Common myeloid progenitor, CD34-positive (primary cell): ENCODE measurements around the gene MARF1.
"Not testable (repeated sequence)": the region's sequence is repeated elsewhere in the genome, so short reads cannot be mapped to it uniquely, and the experiment has no call there.

ENCODE experiments used
- CTCF ChIA-PET: fragments of 350-600 bp; sonication (Branson Sonifier 250); formaldehyde crosslinking; loops from one replicate; lab custom pipeline; 2021; ENCODE audit warnings: antibody characterized with exemption; lab: Charles Lee
- POLR2A ChIA-PET: fragments of 350-600 bp; sonication (Branson Sonifier 250); formaldehyde crosslinking; loops from one replicate; lab custom pipeline; 2021; ENCODE audit warnings: antibody characterized with exemption; lab: Charles Lee
- DNase-seq, 3 donors: peaks; one replicate each; pipeline versions ENCODE4 v3.0.0 to v3.0.0-alpha.2; 2013
- H3K27ac ChIP-seq, 2 experiments: 1 replicate in 1 of 2; 2 replicates in 1 of 2; pipeline ENCODE4 v1.7.0; 2013; ENCODE audit warnings: inconsistent platforms in 2 of 2, low read length in 2 of 2, mild to moderate bottlenecking in 2 of 2, low read depth in 1 of 2, moderate library complexity in 1 of 2; ENCODE audit not compliant: severe bottlenecking in 2 of 2, insufficient read depth in 1 of 2, poor library complexity in 1 of 2
- H3K27me3 ChIP-seq, 5 experiments: replicated peaks in 2 of 5; 1 replicate in 3 of 5; 2 replicates in 2 of 5; pipeline versions ENCODE4 v1.6.1 to v1.7.0; 2013; ENCODE audit warnings: low read length in 4 of 5, mild to moderate bottlenecking in 2 of 5, moderate library complexity in 2 of 5, inconsistent platforms in 1 of 5; ENCODE audit not compliant: insufficient read depth in 5 of 5, control insufficient read depth in 4 of 5
- H3K36me3 ChIP-seq, 4 experiments: 1 replicate in 2 of 4; 2 replicates in 2 of 4; pipeline versions ENCODE4 v1.6.1 to v1.7.0; 2013; ENCODE audit warnings: low read length in 3 of 4, control low read depth in 1 of 4, mild to moderate bottlenecking in 1 of 4; ENCODE audit not compliant: control insufficient read depth in 4 of 4, insufficient read depth in 4 of 4
- H3K4me1 ChIP-seq, 4 experiments: 1 replicate in 3 of 4; 2 replicates in 1 of 4; pipeline versions ENCODE4 v1.6.1 to v1.7.1; 2013; ENCODE audit warnings: low read length in 3 of 4, mild to moderate bottlenecking in 3 of 4, control low read depth in 1 of 4, inconsistent platforms in 1 of 4, moderate library complexity in 1 of 4; ENCODE audit not compliant: control insufficient read depth in 4 of 4, insufficient read depth in 4 of 4; ENCODE audit errors: control extremely low read depth in 1 of 4
- H3K4me3 ChIP-seq, 7 experiments: 1 replicate in 4 of 7; 2 replicates in 3 of 7; pipeline versions ENCODE4 v1.5.1 to v1.7.0; 2013; ENCODE audit warnings: mild to moderate bottlenecking in 7 of 7, low read length in 6 of 7, moderate library complexity in 6 of 7, inconsistent platforms in 2 of 7, low read depth in 2 of 7, control low read depth in 1 of 7; ENCODE audit not compliant: insufficient read depth in 4 of 7, control insufficient read depth in 1 of 7; ENCODE audit errors: extremely low read depth in 1 of 7
- H3K9me3 ChIP-seq, 5 experiments: 1 replicate in 4 of 5; 2 replicates in 1 of 5; pipeline versions ENCODE4 v1.6.1 to v1.7.1; 2013; ENCODE audit warnings: low read length in 4 of 5, mild to moderate bottlenecking in 2 of 5, inconsistent platforms in 1 of 5, low read depth in 1 of 5, moderate library complexity in 1 of 5; ENCODE audit not compliant: control insufficient read depth in 4 of 5, insufficient read depth in 2 of 5; ENCODE audit errors: control extremely low read depth in 1 of 5
- WGBS: methylation state at CpG from one replicate; pipeline ENCODE4 v1.1.5; 2013; ENCODE audit not compliant: insufficient coverage; 5-methylcytosine and 5-hydroxymethylcytosine counted together

MARF1 gene

DNA sequence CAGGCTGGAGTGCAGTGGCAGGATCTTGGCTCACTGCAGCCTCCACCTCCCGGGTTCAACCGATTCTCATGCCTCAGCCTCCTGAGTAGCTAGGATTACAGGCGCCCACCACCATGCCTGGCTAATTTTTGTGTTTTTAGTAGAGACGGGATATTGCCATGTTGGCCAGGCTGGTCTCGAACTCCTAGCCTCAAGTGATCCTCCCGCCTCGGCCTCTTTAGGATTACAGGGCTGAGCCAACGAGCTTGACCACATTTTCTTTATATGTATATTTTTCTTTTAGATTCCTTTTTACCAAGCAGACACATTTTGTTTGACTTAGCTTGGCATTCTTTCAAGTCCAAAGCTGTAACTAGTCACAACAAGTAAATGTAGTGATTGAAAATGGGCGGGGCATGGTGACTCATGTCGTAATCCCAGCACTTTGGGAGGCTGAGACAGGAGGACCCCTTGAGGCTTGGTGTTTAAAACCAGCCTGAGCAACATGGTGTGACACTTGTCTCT is 2.1 kb upstream of the MARF1 start:
- H3K27ac ChIP-seq, result not testable (repeated sequence)
- 98% methylated on average over 4 of the region's 10 CpGs for WGBS
- CTCF ChIA-PET, result interaction anchor here (0.6 to 1.5 kb wide), 3 partner anchors 12 to 62 kb away, joined by 3 to 4 read pairs (median 4); no protein-coding TSS in a partner anchor

DNA sequence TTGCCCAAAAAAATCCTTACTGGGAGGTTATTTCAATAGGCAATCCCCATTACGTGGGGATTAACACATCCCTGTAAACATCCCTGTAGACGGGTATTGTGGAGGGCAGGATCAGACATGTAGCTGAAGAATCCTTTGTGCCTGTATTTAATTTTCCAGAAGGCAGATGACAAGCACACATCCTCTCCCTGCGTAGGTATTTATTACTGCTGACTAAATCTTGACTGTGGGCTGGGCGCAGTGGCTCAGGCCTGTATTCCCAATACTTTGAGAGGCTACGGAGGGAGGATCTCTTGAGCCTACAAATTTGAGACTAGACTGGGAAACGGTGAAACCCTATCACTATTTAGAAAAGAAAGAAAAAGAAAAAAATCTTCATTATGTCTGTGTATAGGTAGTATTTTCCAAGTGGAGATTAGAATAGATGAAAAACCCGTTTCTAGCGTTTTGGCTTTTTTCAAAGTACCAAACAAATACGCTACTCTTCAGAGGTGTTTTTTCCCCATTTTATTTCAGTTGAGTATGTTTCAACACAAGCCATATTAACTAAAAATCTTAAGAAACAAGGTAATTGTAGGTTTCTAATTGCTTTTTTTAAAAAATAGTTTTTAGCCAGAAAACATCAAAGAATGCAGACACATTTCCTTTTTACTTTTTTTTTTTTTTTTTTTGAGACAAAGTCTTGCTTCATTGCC is 1.5 kb upstream of the MARF1 start:
- peak overlapping the region in 6 of 7 experiments; percentile 84 to 98 (median 91) for H3K4me3 ChIP-seq

More for the DNA sequence above, 2.1 kb upstream of the MARF1 start:
- H3K27me3 ChIP-seq, H3K36me3 ChIP-seq, H3K9me3 ChIP-seq, H3K4me3 ChIP-seq: not testable (repeated sequence)
- H3K4me1 ChIP-seq, result peaks cover 23 to 41% (median 35%) of the 10 kb centered on the region in 4 experiments
- DNase-seq, result peak; percentile 48 to 73 (median 69)
- POLR2A ChIA-PET, result interaction anchor here (0.6 kb wide), 1 partner anchor 10 kb away, joined by 3 read pairs; no protein-coding TSS in a partner anchor

GRCh38 chr16:15643946-15644250 is 944 bp upstream of the MARF1 start:
- H3K4me1 ChIP-seq, result peaks cover 23 to 37% (median 28%) of the 10 kb centered on the region in 4 experiments
- H3K4me3 ChIP-seq, result peak overlapping the region in 6 of 7 experiments; percentile 84 to 98 (median 91)
- no peaks in the 10 kb centered on the region for H3K9me3 ChIP-seq
- DNase-seq, result no peak
- POLR2A ChIA-PET, result interaction anchor here (0.6 to 1.3 kb wide), 4 partner anchors 39 to 210 kb away, joined by 3 to 7 read pairs (median 5); partner anchors contain the start of gene BMERB1
- no peaks in the 10 kb centered on the region for H3K27me3 ChIP-seq
- CTCF ChIA-PET, result interaction anchor here (0.9 to 2.5 kb wide), 6 partner anchors 9 to 60 kb away, joined by 3 to 16 read pairs (median 6); no protein-coding TSS in a partner anchor
- 25% methylated on average over 2 of the region's 4 CpGs for WGBS
- peak overlapping the region; percentile 99 to 100 for H3K27ac ChIP-seq
- peaks cover 0 to 6% (median 3%) of the 10 kb centered on the region in 4 experiments for H3K36me3 ChIP-seq

More for the DNA sequence above, 1.5 kb upstream of the MARF1 start:
- H3K9me3 ChIP-seq, result no peaks in the 10 kb centered on the region
- 49% methylated on average over 3 of the region's 9 CpGs for WGBS
- H3K27ac ChIP-seq, result peak overlapping the region; percentile 99 to 100
- ChIA-PET POLR2A (interaction anchor here (0.6 kb wide), 1 partner anchor 64 kb away, joined by 7 read pairs; no protein-coding TSS in a partner anchor), CTCF (interaction anchor here (0.9 to 2.5 kb wide), 5 partner anchors 9 to 59 kb away, joined by 3 to 16 read pairs (median 4); no protein-coding TSS in a partner anchor)
- peaks cover 0 to 3% (median 0%) of the 10 kb centered on the region in 4 experiments for H3K36me3 ChIP-seq
- H3K4me1 ChIP-seq, result peaks cover 23 to 37% (median 30%) of the 10 kb centered on the region in 4 experiments
- no peak for DNase-seq
- H3K27me3 ChIP-seq, result no peaks in the 10 kb centered on the region

- peak; percentile 89 to 95 (median 92) for DNase-seq
- peak overlapping the region; percentile 56 to 93 (median 84) for H3K4me3 ChIP-seq
- ChIA-PET CTCF (interaction anchor here (0.7 to 2.5 kb wide), 16 partner anchors 10 to 215 kb away, joined by 3 to 16 read pairs (median 4); no protein-coding TSS in a partner anchor), POLR2A (interaction anchor here (0.6 to 1.5 kb wide), 9 partner anchors 10 to 478 kb away, joined by 3 to 9 read pairs (median 5); partner anchors contain the start of gene BMERB1)
- H3K4me1 ChIP-seq, result peaks cover 23 to 37% (median 28%) of the 10 kb centered on the region in 4 experiments
- H3K36me3 ChIP-seq, result peaks cover under 1 to 16% (median 8%) of the 10 kb centered on the region in 4 experiments
- no peaks in the 10 kb centered on the region for H3K9me3 ChIP-seq
- WGBS, result 0% methylated on average over 4 of the region's 23 CpGs
- H3K27me3 ChIP-seq, result no peaks in the 10 kb centered on the region
- H3K27ac ChIP-seq, result peak overlapping the region; percentile 99 to 100
Measured at GRCh38 chr16:15642557-15643047, 352 bp downstream of the MARF1 start.

GRCh38 chr16:15641753-15642556 is 999 bp downstream of the MARF1 start:
- no peaks in the 10 kb centered on the region for H3K27me3 ChIP-seq
- DNase-seq, result peak in 1 of 3 donors; percentile 9
- POLR2A ChIA-PET, result interaction anchor here (0.9 to 1.5 kb wide), 5 partner anchors 10 to 31 kb away, joined by 3 to 6 read pairs (median 3); no protein-coding TSS in a partner anchor
- H3K27ac ChIP-seq, result peak overlapping the region; percentile 99 to 100
- H3K36me3 ChIP-seq, result peaks cover 7 to 22% (median 14%) of the 10 kb centered on the region in 4 experiments
- CTCF ChIA-PET, result interaction anchor here (0.7 to 2.5 kb wide), 17 partner anchors 9 to 215 kb away, joined by 3 to 16 read pairs (median 4); no protein-coding TSS in a partner anchor
- H3K9me3 ChIP-seq, result no peaks in the 10 kb centered on the region
- peak overlapping the region; percentile 56 to 93 (median 84) for H3K4me3 ChIP-seq
- peaks cover 26 to 41% (median 29%) of the 10 kb centered on the region in 4 experiments for H3K4me1 ChIP-seq
- 16% methylated on average over 12 of the region's 15 CpGs for WGBS

- DNase-seq, result no peak
- Histone ChIP-seq H3K9me3 (no peaks in the 10 kb centered on the region), H3K4me1 (peaks cover 31 to 51% (median 38%) of the 10 kb centered on the region in 4 experiments), H3K4me3 (peak overlapping the region in 3 of 7 experiments; percentile 82 to 90 (median 84)), H3K36me3 (peaks cover 9 to 31% (median 19%) of the 10 kb centered on the region in 4 experiments), H3K27me3 (no peaks in the 10 kb centered on the region), H3K27ac (peak overlapping the region; percentile 99 to 100)
- ChIA-PET POLR2A (interaction anchor here (0.9 kb wide), 1 partner anchor 9 kb away, joined by 3 read pairs; no protein-coding TSS in a partner anchor), CTCF (interaction anchor here (1.0 to 1.9 kb wide), 5 partner anchors 8 to 214 kb away, joined by 3 to 5 read pairs (median 4); no protein-coding TSS in a partner anchor)
- 60% methylated on average over 3 of the region's 4 CpGs for WGBS
Measured at GRCh38 chr16:15640966-15641365, 2.0 kb downstream of the MARF1 start.
